Stimulated activated CD8-positive, alpha-beta memory T cell treated with anti-CD3 and anti-CD28 coated beads, Interleukin-12 subunit alpha, Interleukin-12 subunit beta, amount 100 ng/mL, for 1 hour (primary cell): ENCODE results near the gene IL12RB2.

Source experiments
- DNase-seq: peaks from one replicate; pipeline ENCODE4 v3.0.0-alpha.2; 2020; ENCODE audit warnings: low read depth

Gene IL12RB2

GRCh38 chr1:67348586-67349252 is 41.0 kb downstream of the IL12RB2 start:
- no peak for DNase-seq

GRCh38 chr1:67350783-67351182 is 43.1 kb downstream of the IL12RB2 start:
- DNase-seq = no peak

DNA sequence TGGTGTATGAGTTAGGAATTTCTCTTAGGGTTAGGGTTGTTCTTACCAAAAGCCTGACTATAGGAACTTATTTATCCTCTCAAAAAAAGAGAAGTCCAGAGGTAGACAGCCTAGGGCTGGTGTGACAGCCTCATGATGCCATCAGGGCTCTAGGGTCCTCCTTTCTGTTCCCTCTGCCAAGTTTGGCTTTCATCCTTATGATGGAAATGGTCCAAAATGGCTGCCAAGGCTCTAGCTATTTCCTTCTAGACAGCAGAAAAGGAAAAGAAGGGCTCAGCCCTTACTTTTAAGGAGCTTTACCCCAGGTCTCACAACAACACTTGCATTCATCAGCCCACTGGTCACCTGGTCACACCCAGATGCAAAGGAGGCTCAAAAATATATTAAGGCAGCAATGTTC is 44.5 kb downstream of the IL12RB2 start:
- DNase-seq = no peak

- DNase-seq = no peak
These were observed 48.2 kb downstream of the IL12RB2 start for GRCh38 chr1:67355745-67356424.

DNA sequence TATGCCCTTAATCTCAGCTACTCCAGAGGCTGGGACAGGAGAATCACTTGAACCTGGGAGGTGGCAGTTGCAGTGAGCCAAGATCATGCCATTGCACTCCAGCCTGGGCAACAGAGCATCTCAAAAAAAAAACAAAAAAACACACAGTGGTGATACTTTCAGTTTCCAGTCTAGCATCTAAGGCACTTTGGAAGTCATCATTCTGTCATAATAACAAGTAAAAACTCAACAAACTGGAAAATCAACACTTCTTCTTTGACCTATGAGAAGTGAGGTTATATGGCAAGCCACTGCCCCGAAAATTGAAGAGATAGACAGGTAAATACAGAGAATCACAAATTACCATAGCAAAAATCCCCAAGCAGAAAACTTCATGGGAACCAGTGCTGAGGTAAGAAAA is 51.9 kb downstream of the IL12RB2 start:
- DNase-seq = no peak

- no peak for DNase-seq
These were observed 54.0 kb downstream of the IL12RB2 start for GRCh38 chr1:67361641-67362040.

DNA sequence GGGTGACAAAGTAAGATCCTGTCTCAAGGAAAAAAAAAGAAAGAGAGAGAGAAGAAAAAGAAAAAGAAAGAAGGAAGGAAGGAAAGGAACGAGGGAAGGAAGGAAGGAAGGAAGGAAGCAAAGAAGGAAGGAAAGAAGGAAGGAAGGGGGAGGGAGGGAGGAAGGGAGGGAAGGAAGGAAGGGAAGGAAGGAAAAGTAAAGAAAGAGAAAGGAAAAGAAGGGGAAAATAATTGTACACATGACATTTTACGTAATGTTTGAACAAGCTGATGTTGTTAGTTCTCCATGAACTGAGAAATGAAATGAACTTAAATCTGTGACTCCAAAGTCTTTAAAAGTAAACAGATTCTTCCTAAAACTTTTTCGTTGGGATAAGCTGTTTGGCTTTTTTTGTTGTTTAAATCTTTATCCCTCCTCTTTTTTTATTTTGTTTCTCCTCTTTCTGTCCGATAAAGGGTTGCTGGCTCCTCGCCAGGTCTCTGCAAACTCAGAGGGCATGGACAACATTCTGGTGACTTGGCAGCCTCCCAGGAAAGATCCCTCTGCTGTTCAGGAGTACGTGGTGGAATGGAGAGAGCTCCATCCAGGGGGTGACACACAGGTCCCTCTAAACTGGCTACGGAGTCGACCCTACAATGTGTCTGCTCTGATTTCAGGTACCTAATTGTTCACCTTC is 59.8 kb downstream of the IL12RB2 start:
- DNase-seq = no peak

DNA sequence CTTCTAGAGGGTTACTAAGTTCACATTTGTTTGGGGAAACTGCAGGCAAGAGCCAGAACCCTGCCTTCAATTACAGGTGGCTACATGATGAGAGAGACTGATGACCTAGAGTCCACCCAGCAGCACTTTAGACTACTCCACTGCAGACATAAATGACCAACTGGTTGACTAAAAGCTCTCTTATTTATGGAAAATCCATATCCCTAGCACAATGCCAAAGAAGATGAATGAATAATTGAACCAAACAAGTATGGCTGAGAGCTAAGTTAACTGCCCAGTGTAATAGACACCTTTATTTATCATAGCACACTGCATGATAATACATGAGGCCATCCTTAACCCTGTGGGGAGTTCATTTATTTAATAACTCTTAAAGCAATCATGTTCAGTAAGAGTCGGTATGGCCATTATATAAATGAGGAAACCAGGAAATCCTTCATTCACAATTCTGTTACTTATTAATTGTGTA is 60.4 kb downstream of the IL12RB2 start:
- no peak for DNase-seq

DNA sequence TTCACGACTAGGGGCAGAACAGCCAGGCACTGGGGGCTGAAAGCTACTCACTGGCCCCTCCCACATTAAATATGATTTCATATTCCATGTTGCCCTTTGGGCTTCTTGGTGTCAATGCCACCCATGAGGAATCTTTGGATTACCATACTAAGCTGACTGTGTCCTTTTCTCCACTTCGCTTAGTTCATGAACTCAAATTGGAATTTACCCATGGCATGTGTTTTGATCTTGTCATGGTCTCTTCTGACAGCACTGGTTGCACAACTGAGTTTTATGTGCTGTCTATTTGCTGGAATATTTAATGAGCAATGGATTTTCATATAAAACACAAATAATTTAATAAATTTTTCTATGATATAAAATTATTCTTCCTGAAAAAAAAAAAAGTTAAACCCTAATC is 63.4 kb downstream of the IL12RB2 start:
- no peak for DNase-seq

- no peak for DNase-seq
These were observed 64.0 kb downstream of the IL12RB2 start for GRCh38 chr1:67371681-67372080.

DNA sequence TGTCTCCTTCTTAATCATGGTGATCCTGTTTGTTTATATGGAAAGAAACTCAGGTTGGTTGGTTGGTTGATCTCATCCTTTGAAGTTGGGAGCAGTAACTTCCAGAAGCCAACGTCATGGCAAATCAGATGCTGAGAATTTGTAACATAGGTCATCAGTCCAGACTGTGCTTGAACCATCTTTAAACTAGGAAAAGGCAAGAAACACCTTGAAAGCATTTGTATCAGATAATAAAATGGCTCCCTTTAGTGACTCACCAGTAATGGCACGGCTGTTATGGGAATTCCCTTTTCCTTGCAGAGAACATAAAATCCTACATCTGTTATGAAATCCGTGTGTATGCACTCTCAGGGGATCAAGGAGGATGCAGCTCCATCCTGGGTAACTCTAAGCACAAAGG is 64.5 kb downstream of the IL12RB2 start:
- DNase-seq = no peak

DNA sequence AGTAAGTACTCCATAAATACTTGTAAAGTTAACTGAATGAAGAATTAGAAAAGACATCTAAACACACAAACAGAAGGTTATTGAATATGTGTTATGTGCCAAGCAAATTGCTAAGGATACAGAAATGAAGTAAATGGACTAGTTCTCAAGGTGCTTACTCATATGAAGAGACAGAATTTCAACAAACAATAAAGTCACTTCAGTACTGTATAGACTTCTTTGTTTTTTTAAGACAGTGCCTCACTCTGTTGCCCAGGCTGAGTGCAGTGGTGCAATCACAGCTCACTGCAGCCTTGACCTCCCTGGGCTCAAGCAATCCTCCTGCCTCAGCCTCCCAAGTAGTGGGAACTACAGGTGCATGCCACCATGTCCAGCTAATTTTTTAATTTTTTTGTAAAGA is 65.2 kb downstream of the IL12RB2 start:
- DNase-seq = no peak

GRCh38 chr1:67376381-67376780 is 68.7 kb downstream of the IL12RB2 start:
- DNase-seq = no peak

DNA sequence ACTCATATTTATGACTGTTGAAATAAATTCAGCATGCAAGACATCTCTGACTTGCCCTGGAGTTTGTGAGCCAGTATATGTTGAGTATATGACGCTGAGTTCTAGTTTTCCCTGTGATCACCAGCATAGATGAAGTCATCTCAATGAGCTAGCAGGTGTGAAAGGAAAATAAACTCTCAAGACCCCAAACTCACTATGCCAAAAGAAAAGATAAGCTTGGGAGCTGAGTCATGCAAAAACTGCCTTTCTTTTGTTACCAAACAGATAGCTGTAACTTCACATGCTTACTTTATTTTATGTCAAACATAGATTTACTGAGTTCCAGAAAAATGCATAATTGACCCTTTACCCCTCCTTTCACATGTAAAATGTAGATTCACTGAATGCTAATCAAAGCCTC is 69.6 kb downstream of the IL12RB2 start:
- DNase-seq = no peak

DNA sequence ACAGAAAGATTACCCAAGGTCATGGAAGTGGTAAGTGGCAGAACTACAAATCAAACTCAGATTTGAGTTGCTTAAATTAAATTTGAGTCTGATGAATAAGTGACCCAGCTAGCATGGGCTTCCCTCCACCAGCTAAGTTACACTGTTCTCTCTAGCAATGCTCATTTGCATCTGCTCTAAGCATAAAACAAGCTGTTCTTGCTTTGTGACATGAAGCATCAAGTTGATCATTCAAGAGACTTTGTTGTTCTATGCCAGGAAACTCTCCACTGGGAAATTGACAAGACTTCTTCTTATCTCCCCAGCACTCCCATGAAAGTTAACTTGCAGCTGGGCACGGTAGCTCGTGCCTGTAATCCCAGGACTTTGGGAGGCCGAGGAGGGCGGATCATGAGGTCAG is 73.5 kb downstream of the IL12RB2 start:
- DNase-seq = no peak

- DNase-seq = no peak
These were observed 74.6 kb downstream of the IL12RB2 start for GRCh38 chr1:67382292-67382691.

GRCh38 chr1:67383999-67384638 is 76.4 kb downstream of the IL12RB2 start:
- no peak for DNase-seq

DNA sequence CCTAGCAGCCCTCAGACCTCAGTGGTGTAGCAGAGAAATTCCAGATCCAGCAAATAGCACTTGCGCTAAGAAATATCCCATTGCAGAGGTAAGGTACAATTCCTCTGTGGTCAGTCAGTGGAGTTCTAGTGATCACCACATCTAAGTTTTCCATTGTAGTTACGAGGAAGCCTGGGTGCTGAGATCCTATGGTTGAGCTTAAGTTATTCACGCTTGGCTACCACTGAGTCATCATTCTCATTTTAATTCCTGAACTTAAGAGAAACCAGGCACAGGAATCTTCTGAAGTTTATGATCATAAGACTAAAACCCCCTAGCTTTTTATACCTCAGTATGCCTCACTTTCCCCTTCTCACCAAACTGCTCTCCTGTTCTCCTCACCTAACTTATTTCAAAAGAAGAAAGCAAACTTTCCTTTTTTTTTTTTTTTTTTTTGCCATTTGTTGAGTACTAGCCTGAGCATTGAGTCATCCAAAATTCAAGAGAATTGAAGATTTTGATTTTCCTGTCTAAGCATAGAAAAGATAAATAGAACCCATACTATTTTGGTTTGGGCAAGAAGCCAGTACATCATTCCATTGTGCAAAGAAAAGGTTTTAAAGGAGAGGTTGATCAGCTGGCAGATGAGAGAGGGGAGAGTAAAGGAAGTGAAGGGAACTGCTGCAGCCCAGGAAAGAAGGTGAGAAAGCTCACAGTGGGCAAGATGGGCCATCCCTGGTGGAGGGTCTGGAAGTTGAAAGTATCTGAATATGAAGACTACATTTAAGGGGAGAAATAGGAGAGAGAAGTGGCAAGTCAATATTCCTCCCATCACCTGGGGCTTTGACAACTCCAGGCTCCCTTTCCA is 82.6 kb downstream of the IL12RB2 start:
- DNase-seq = no peak

DNA sequence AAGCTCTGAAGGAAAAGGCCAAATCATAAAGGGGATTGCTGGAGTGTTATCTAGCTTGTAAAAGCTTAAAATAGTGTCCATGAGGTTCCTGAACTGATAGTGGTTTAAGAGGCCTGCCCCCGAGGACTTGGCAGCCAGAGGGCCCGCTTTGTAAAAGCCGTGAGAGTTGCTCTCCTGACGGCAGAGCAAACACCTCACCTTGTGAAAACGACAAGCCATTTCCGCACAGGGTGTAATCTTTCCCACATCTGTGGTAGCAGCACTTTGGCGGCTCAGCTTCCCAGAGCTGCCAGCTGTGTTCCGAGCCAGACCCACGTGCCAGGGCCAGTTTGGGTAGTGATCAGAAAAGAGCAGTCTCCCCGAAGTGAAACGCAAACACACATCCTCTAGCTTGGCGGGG is 85.6 kb downstream of the IL12RB2 start:
- no peak for DNase-seq

- DNase-seq = no peak
These were observed 86.1 kb downstream of the IL12RB2 start for GRCh38 chr1:67393737-67394136.

DNA sequence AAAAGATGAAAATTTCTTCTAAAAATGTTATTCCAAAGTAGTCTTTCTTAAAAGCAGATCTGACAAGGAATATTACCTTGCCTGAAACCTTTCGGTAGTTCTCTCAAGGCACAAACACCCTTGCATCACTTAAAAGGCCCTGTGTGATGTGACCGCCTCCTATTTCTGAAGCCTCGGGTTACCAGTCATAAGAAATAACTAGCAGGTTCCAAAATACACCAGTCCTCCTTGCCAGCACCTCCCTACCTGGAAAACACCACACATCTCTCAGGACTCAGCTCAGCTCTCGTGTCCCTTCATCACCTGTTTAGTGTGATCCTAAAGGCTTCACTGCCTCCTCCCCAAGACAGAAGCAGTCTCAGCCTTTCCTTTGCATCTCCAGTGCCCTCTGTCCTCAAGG is 86.9 kb downstream of the IL12RB2 start:
- no peak for DNase-seq
